Cerebellar nuclear complex (tissue), 1 donor: ENCODE results near the gene KDSR.

Source experiments
- DNase-seq, 2 experiments: peaks; one replicate each; lab custom pipeline; 2025; lab: John Stamatoyannopoulos, UW

KDSR gene

GRCh38 chr18:63303547-63303946 is 63.5 kb downstream of the KDSR start:
- no peak for DNase-seq

GRCh38 chr18:63302636-63303405 is 64.2 kb downstream of the KDSR start:
- no peak for DNase-seq

GRCh38 chr18:63302220-63302619 is 64.8 kb downstream of the KDSR start:
- DNase-seq: no peak

- DNase-seq: no peak
Measured at GRCh38 chr18:63301434-63301833, 65.6 kb downstream of the KDSR start.

GRCh38 chr18:63299837-63300745 is 66.9 kb downstream of the KDSR start:
- no peak for DNase-seq

GRCh38 chr18:63298400-63299365 is 68.3 kb downstream of the KDSR start:
- DNase-seq: no peak

- no peak for DNase-seq
Measured at GRCh38 chr18:63297687-63298399, 69.2 kb downstream of the KDSR start.

GRCh38 chr18:63293935-63294334 is 73.1 kb downstream of the KDSR start:
- DNase-seq: peak in 1 of 2 experiments; percentile 6

GRCh38 chr18:63292831-63293683 is 73.9 kb downstream of the KDSR start:
- DNase-seq: no peak

- no peak for DNase-seq
Measured at GRCh38 chr18:63291278-63291677, 75.7 kb downstream of the KDSR start.

GRCh38 chr18:63290821-63291200 is 76.2 kb downstream of the KDSR start:
- no peak for DNase-seq

- no peak for DNase-seq
Measured at GRCh38 chr18:63290166-63290820, 76.7 kb downstream of the KDSR start.

- no peak for DNase-seq
Measured at GRCh38 chr18:63288311-63288710, 78.7 kb downstream of the KDSR start.

GRCh38 chr18:63287691-63288220 is 79.2 kb downstream of the KDSR start:
- DNase-seq: no peak

- DNase-seq: no peak
Measured at GRCh38 chr18:63286926-63287325, 80.1 kb downstream of the KDSR start.

- no peak for DNase-seq
Measured at GRCh38 chr18:63284827-63285733, 81.9 kb downstream of the KDSR start.

GRCh38 chr18:63284173-63284799 is 82.7 kb downstream of the KDSR start:
- no peak for DNase-seq
